Ishikawa (cell line): ENCODE data around the gene SAMD14.

Source experiments
- CEBPB ChIP-seq: IDR thresholded peaks from 2 replicates; pipeline ENCODE4 v1.6.1; 2012
- CREB1 ChIP-seq: IDR thresholded peaks from 2 replicates; pipeline ENCODE4 v1.6.1; 2012; ENCODE audit warnings: low read depth
- EGR1 ChIP-seq: IDR thresholded peaks from 2 replicates; pipeline ENCODE4 v1.6.1; 2012
- EP300 ChIP-seq: IDR thresholded peaks from 2 replicates; pipeline ENCODE4 v1.6.1; 2012; ENCODE audit warnings: borderline replicate concordance
- FOXM1 ChIP-seq: IDR thresholded peaks from 2 replicates; pipeline ENCODE4 v1.6.1; 2012; ENCODE audit warnings: low read depth, borderline replicate concordance
- NFIC ChIP-seq: IDR thresholded peaks from 2 replicates; pipeline ENCODE4 v1.6.1; 2012
- RAD21 ChIP-seq: IDR thresholded peaks from 2 replicates; pipeline ENCODE4 v1.6.1; 2012; ENCODE audit warnings: low read depth
- TAF1 ChIP-seq: IDR thresholded peaks from 2 replicates; pipeline ENCODE4 v1.6.1; 2012; ENCODE audit warnings: low read depth, mild to moderate bottlenecking
- TCF12 ChIP-seq: IDR thresholded peaks from 2 replicates; pipeline ENCODE4 v1.6.1; 2012; ENCODE audit warnings: low read depth
- TEAD4 ChIP-seq: IDR thresholded peaks from 2 replicates; pipeline ENCODE4 v1.6.1; 2012
- YY1 ChIP-seq: IDR thresholded peaks from 2 replicates; pipeline ENCODE4 v1.6.1; 2012; ENCODE audit warnings: low read depth
- ZBTB7A ChIP-seq: IDR thresholded peaks from 2 replicates; pipeline ENCODE4 v1.6.1; 2012; ENCODE audit warnings: low read depth
- TF ChIP-seq, protein P1 (sequence below): IDR thresholded peaks from 2 replicates; pipeline ENCODE4 v1.6.1; 2012
- TF ChIP-seq, protein P2 (sequence below): IDR thresholded peaks from 2 replicates; pipeline ENCODE4 v1.6.1; 2012; ENCODE audit warnings: low read depth, mild to moderate bottlenecking
- TF ChIP-seq, protein P3 (sequence below): IDR thresholded peaks from 2 replicates; pipeline ENCODE4 v1.6.1; 2012

Gene SAMD14

DNA sequence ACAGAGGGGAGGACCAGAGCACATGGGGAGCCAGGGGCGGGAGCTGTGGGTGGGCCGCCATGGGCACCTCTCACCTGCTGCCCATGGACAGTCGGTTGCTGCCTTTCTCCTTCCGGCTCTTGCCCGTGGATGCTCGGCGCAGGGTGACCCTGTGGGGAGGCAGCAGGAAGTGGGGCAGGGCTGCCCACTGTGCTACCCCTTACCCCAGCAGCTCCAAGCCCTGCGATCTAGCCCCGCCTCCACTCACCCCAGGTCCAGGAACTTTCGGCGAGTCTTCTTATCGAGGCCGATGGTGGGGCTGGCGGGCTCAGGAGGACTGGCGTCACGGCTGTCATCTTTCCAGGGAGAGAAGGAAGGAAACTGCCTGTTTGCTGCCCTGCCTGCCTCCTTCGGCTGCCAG is 14.2 kb downstream of the SAMD14 start:
- no peak for TF ChIP-seq TCF12
- TF ChIP-seq, protein P1, sequence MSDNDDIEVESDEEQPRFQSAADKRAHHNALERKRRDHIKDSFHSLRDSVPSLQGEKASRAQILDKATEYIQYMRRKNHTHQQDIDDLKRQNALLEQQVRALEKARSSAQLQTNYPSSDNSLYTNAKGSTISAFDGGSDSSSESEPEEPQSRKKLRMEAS = no peak
- TF ChIP-seq, protein P2, sequence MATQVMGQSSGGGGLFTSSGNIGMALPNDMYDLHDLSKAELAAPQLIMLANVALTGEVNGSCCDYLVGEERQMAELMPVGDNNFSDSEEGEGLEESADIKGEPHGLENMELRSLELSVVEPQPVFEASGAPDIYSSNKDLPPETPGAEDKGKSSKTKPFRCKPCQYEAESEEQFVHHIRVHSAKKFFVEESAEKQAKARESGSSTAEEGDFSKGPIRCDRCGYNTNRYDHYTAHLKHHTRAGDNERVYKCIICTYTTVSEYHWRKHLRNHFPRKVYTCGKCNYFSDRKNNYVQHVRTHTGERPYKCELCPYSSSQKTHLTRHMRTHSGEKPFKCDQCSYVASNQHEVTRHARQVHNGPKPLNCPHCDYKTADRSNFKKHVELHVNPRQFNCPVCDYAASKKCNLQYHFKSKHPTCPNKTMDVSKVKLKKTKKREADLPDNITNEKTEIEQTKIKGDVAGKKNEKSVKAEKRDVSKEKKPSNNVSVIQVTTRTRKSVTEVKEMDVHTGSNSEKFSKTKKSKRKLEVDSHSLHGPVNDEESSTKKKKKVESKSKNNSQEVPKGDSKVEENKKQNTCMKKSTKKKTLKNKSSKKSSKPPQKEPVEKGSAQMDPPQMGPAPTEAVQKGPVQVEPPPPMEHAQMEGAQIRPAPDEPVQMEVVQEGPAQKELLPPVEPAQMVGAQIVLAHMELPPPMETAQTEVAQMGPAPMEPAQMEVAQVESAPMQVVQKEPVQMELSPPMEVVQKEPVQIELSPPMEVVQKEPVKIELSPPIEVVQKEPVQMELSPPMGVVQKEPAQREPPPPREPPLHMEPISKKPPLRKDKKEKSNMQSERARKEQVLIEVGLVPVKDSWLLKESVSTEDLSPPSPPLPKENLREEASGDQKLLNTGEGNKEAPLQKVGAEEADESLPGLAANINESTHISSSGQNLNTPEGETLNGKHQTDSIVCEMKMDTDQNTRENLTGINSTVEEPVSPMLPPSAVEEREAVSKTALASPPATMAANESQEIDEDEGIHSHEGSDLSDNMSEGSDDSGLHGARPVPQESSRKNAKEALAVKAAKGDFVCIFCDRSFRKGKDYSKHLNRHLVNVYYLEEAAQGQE = no peak
- no peak for TF ChIP-seq EGR1
- TF ChIP-seq CREB1 = no peak
- TF ChIP-seq NFIC = no peak
- TF ChIP-seq ZBTB7A = no peak
- TF ChIP-seq FOXM1 = no peak

- TF ChIP-seq TCF12 (0 out of 2 replicates have a peak, but pooled peaks have one; percentile 10), TAF1 (no peak), RAD21 (peak; percentile 75)
These were observed 15.1 kb downstream of the SAMD14 start for GRCh38 chr17:50114849-50115357.

- TF ChIP-seq NFIC = no peak
- TF ChIP-seq, protein P1 = no peak
- TF ChIP-seq, protein P2 = no peak
- no peak for TF ChIP-seq TAF1
- no peak for TF ChIP-seq FOXM1
- TF ChIP-seq TEAD4 = no peak
- TF ChIP-seq TCF12 = no peak
- TF ChIP-seq EP300 = no peak
- TF ChIP-seq CEBPB = no peak
- no peak for TF ChIP-seq EGR1
- no peak for TF ChIP-seq ZBTB7A
- no peak for TF ChIP-seq YY1
- TF ChIP-seq, protein P3, sequence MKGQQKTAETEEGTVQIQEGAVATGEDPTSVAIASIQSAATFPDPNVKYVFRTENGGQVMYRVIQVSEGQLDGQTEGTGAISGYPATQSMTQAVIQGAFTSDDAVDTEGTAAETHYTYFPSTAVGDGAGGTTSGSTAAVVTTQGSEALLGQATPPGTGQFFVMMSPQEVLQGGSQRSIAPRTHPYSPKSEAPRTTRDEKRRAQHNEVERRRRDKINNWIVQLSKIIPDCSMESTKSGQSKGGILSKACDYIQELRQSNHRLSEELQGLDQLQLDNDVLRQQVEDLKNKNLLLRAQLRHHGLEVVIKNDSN = no peak
- TF ChIP-seq CREB1 = no peak
These were observed 15.6 kb downstream of the SAMD14 start for GRCh38 chr17:50114401-50114800.

GRCh38 chr17:50113624-50114320 is 16.2 kb downstream of the SAMD14 start:
- 0 out of 2 replicates have a peak, but pooled peaks have one; percentile 21 for TF ChIP-seq NFIC
- TF ChIP-seq TAF1 = no peak

DNA sequence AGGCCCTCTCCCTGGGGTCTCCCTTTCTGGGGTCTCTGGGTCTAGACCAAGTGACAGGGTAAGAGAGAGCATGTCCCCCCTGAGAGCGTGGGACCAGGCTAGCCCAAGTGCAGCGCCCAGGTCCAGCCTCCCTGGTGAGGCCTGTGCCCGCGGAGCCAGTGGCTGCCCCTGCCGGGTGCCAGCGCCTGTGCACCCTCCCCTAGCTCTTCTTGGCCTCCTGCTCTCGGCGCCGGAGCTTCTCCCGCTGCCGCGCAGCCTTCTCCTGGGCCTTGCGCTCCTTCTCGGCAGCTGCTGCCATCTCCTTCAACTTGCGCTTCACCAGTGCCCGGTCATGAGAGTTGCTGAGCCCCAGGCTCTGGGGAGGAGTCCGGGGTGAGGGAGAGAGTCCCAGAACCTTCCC is 17.3 kb downstream of the SAMD14 start:
- TF ChIP-seq CREB1 (no peak), TEAD4 (no peak), EP300 (no peak), TAF1 (no peak), TCF12 (no peak), CEBPB (no peak), FOXM1 (no peak), EGR1 (no peak), ZBTB7A (no peak), NFIC (no peak), RAD21 (no peak), YY1 (no peak)
- TF ChIP-seq, protein P2 = no peak
- TF ChIP-seq, protein P1 = no peak
- TF ChIP-seq, protein P3 = no peak
